HG02798 (cell line): ENCODE results near the gene WDR86.

Experiments
- ATAC-seq: cut with Tn5 transposase; IDR thresholded peaks from one replicate; pipeline ENCODE4 v1.9.1; 2021; ENCODE audit warnings: mild to moderate bottlenecking; ENCODE audit not compliant: unreplicated experiment, poor library complexity

Gene WDR86

GRCh38 chr7:151363182-151363581, 46.7 kb downstream of the WDR86 start:
- ATAC-seq: no peak

DNA sequence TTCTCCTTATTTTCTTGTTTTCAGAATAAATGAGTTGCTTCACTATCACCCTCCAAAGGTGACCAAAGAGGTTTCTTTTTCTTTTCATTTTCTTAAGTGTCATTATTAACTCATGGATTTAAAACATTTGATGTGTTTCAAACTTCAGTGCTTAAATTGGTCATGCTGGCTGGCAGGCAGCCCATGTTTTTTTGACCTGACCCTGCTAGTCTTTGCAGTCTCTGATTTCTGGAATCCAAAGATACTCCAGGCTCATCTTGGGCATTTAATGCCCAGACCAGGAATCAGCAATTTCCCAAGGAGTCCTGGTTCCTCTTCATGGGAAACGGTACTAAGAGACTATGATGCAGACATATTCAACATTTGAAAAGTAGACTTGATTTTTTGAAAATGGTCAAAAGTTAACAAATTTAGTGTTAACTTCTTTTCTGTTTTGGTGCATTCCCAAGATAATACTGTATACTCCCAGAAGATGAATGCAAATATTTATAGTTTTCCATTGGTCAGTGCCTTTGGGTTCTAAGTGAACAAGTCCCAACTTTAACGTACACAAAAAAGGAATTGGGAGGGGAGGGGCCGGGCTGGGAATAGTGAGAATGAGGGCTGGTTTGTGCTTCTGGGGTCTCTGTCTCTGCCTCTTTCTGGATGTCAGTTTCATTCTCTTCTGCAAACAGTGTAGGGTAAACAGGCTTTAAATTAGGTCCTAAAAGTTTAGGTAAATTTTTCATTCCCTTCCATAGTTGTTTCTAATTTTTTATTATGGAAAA, 48.5 kb downstream of the WDR86 start:
- ATAC-seq: no peak

DNA sequence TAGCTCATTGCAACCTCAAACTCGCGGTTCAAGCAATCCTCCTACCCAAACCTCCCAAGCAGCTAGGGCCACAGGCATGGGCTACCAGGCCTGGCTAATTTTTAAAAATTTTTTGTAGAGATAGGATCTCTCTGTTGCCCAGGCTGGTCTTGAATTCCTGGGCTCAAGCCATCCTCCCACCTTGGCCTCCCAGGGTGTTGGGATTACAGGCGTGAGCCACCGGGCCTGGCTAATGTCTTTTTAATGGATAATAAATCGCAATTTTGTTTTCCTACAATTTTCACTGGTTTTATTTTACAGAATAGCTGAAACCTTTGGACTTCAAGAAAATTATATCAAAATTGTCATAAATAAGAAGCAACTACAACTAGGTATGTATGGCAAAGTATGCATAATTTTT, 57.3 kb downstream of the WDR86 start:
- no peak for ATAC-seq

DNA sequence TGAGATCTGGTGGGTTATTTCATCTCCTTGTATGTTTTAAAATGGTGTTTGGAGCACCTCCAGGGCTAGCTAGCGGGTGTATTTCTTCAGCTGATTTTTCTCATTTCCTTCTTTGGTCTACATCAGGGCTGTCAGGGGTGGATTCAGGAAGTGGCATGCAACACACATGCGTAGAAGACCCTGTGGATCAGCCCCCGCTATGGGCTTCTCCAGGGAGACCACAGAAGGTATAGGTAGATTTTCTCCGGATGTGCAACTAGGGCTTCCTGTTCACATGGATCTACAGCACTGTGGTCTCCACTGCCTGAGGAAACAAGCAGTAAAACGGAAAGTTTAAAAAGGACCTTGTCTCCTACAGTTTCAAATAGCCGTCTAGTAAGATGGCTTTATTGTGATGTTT, 57.9 kb downstream of the WDR86 start:
- no peak for ATAC-seq

DNA sequence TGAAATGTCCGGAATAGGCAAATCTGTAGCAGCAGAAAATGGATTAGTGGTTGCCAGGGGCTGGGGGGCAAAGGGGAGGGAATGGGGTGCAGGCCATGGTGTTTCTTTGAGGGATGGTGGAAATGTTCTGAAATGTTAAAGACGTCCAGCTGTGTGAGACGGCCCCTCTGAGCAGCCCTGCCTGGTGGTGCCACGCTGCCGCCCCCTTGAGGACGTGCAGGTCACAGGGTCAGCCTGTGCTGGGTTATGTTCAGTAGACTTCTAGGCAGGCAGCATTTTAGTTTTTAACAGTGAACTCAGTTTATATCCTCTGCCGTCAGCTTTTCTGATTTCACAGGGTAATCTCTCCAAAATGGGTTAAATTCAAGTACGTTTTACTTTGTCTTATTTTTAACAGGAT, 58.8 kb downstream of the WDR86 start:
- ATAC-seq: no peak

DNA sequence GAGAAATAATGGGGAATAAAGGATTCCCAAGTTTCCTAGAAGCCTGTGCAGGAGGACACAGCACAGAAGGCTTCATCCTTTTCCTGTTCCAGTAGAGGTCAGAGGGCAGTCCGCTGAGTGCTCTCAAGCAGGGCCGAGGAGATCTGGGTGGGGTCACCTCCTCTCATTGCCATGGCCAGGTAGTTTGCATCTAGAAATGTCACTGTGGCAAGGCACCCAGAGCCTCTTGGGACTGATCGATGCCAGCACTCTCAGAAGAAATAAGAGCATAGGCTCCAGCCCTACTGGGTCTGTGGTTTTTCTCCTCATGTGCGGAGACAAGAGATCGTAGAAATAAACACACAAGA, 60.4 kb downstream of the WDR86 start:
- peak; percentile 43 for ATAC-seq

DNA sequence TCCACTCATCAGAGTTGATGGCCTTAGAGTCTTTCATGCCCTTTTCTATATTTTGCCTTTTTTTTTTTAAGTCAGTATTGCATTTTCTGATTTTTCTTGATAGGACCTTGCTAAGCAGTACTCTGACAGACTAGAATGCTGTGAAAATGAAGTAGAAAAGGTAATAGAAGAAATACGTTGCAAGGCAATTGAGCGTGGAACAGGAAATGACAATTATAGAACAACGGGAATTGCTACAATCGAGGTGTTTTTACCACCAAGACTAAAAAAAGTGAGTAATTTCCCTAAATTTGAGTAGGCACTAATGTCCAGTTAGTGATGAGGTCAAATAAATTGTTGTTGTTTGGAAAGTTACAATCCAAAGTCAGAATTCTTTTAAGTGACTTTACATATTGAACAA, 60.9 kb downstream of the WDR86 start:
- no peak for ATAC-seq

DNA sequence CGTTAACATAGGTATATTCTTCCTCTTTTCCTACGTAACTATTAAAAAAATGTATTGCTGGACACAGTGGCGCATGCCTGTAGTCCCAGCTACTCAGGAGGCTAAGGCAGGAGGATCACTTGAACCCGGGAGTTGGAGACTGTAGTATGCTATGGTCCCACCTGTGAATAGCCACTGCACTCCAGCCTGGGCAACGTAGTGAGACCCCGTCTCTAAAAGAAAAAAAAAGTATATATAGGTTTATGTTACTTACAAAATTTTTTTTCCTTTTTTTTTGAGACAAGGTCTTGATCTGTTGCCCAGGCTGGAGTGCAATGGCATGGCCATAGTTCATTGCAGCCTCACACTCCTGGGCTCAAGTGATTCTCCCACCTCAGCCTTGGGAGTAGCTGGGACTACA, 62.6 kb downstream of the WDR86 start:
- ATAC-seq: no peak

DNA sequence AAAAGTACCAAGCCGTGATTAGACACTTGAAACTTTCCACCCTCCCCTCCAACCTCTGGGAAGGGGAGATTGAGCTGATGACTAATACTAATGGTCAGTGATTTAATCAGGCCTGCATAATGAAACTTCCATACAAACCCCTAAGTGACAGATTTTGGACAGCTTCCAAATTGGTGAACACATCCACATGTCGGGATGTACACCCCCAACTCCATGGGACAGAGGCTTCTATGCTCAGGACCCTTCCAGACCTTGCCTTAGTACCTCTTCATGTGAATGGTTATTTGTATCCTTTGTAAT, 63.4 kb downstream of the WDR86 start:
- ATAC-seq: no peak

DNA sequence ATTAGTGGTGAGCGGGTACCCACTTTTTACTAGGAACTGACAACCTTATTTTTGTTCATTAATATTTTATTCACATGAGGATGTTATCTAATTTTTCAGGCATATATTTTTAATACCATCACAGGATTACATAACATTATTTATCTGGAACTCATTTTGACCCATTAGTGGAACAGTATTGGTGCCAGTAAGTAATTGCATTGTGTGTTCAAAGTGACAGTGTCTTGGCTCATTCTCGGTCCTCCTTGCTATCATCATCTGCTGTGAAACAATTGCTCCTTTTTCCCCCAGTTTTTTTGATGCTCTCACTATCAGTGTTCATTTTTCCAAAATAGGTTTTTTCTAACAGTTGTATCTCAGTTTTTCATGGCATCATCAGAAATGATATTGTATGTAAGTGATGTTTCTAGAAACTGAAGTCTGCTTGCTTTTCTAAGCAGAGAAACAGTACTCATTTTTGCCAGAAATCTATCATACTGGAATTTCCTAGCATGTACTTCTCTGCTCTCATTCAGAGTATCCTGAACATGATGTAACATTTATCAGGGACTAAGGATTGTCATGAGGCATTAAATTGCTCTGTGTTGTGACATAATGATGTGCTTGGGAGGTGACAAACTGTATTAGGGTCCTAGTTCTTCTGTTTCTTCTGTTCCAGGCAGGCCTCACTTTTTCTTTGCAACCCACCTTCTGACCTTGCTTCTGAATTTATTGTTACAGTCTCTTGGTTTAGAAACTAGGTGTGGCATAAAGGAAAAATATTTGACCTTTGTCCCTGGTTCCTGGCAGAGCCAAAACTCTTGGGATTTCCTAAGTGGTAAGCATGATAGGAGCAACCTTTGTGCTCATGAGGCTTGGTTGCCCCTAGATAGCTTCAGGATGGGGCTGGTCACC, 64.0 kb downstream of the WDR86 start:
- ATAC-seq: no peak

DNA sequence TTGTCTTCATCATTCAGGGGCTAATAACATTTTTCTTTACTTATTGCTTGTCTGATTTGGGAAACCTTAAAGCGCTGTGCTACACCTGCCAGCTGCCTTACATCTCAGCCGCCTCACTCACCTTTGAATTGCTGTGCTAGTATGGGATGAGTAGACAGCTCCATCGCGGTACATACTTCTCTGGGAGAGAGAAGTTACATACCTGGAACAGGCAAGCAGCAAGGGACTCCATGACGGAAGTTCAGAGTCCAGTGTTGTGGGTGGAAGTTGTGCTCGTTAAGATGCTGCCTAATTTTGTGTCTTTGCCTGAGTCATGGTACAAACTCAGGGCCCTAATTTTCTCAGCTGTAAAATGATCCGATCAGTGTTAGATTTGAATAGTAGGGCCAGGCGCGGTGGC, 66.3 kb downstream of the WDR86 start:
- ATAC-seq: no peak

GRCh38 chr7:151342811-151343210, 67.0 kb downstream of the WDR86 start:
- no peak for ATAC-seq

- ATAC-seq: peak; percentile 47
Observed at GRCh38 chr7:151342102-151342646, 67.7 kb downstream of the WDR86 start.

GRCh38 chr7:151341357-151342101, 68.3 kb downstream of the WDR86 start, which contains the start of gene NUB1:
Gene NUB1 (plus strand): TSS chr7:151341812. CDS start chr7:151345350, 3,538 bp downstream.
- peak; percentile 72 for ATAC-seq

DNA sequence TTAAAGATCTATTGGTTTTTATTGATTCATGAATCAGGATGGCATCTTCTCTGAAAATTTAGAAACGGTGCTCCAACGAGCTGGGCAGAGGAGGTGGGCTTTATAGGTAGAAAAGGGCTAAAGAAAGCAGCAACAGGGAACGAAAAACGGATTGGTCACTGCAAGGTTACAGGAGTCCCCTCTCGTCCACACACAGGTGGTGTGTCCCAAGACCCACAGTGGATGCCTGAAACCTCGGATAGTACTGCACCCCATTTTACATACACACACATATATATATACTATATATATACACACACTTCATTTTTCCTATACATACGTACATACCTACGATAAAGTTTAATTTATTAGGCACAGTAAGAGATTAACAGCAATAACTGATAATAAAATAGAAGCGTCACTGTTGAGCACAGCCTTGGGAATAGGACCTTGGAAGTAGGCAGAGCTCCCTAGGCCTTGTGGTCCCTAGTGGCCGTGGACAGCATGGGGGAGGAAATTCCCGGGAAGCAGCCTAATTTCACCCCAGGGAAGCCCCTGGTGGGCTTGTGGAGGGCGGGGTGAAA, 69.0 kb downstream of the WDR86 start:
- no peak for ATAC-seq

DNA sequence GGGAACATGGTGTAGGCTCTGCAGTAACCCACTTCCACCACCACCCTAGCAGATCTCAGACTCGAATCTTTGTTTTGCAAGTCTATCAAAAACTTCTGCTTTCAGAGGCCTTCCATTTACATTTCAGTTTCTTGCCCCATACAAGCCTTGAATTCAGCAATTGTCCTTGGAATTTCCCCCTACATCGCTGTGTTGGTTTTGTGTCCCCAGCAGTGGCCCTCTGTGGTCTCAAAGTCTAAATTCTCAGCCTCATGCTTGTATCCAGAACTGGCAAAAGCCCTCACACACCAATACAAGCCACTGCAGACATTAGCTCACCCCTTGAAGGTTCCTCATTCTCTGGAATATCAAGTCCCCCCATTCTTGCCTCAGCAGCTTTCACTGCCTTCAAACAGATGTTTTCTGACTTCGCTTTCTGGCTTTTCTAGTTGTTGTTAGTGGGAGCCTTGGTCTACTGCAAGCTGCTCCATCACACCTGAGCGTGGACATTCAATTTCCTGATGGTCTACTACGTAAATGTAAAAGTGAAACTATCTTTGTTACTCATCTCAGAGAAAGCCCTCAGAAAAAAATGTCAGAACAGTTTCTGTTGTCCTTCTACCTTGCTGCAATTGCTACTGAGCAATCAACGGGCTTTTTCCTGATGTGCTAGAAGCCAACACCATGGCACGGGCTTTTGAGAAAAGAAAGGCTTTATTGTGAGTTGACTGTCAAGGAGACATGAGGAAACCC, 70.0 kb downstream of the WDR86 start:
- ATAC-seq: peak; percentile 49

DNA sequence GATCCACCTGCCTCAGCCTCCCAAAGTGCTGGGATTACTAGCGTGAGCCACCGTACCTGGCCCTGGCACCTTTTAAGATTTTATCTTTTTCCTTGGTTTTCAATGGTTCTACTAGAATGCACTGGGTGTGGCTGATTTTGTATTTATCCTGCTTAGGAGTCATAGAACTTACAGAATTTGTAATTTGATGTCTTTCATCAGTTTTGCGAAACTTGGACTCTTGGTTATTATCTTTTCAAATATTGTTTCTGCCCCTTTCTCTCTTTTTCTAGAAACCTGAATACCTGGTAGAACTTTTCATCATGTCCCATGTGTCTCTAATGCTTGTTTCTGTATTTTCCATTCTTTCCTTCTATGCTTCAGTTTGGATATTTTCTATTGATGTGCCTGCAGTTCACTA, 71.0 kb downstream of the WDR86 start:
- no peak for ATAC-seq

- ATAC-seq: no peak
Observed at GRCh38 chr7:151337346-151337745, 72.5 kb downstream of the WDR86 start.

DNA sequence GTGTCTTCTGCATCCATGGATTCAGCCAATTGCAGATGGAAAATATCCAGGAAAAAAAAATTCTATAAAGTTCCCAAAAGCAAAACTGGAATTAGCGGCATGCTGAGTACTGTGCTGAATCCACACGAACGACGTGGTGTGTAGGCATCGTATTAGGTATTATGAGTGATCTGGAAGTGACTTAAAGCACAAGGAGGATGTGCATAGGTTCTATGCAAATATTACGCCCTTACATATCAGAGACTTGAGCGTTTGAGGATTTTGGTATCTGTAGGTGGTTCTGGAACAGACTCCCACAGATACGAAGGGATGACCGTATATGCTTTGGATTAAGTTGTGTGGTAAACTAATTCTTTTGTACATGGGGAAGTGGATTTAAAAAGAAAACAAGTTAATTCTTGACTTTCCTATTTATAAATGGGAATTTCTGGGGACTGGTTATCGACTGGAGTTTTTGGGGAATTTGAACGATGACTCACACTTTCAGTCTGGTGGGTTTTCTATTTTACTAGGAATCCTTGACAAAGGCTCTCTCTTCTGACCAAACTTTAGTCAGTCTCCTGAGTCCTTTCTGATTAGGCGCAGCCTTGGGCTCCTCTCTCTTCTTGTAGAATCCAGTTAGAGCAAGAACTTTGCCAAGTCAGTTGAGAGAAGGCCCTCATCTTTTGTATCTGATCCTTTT, 73.7 kb downstream of the WDR86 start:
- no peak for ATAC-seq
